Nephron progenitor cell (in vitro differentiated cells): ENCODE results near the gene ZNF618.
A peak's percentile ranks its signal among the peaks of the same experiment; 100 is the strongest.

Experiments used
- DNase-seq: peaks from one replicate; pipeline ENCODE4 v3.0.0; 2021
- H3K27ac Mint-ChIP-seq: 2 replicates; pipeline ENCODE4 v1.8.0; 2021; ENCODE audit warnings: mild to moderate bottlenecking, moderate library complexity, mixed read lengths
- H3K27me3 Mint-ChIP-seq: 2 replicates; pipeline ENCODE4 v1.8.0; 2021; ENCODE audit warnings: mild to moderate bottlenecking, low read depth, mixed read lengths; ENCODE audit not compliant: poor library complexity
- H3K36me3 Mint-ChIP-seq: 2 replicates; pipeline ENCODE4 v1.8.0; 2021; ENCODE audit warnings: low read depth, mixed read lengths
- H3K4me1 Mint-ChIP-seq: 2 replicates; pipeline ENCODE4 v1.8.0; 2021; ENCODE audit warnings: mixed read lengths
- H3K4me3 Mint-ChIP-seq: 2 replicates; pipeline ENCODE4 v1.8.0; 2021; ENCODE audit warnings: mild to moderate bottlenecking, moderate library complexity, mixed read lengths
- H3K9me3 Mint-ChIP-seq: 2 replicates; pipeline ENCODE4 v1.8.0; 2021; ENCODE audit warnings: mild to moderate bottlenecking, moderate library complexity, mixed read lengths
- CTCF ChIP-seq: fragments of 200-600 bp; sonication (generic); IDR thresholded peaks from 2 replicates; pipeline ENCODE4 v1.5.0; 2021; ENCODE audit warnings: antibody characterized with exemption

ZNF618 gene

DNA sequence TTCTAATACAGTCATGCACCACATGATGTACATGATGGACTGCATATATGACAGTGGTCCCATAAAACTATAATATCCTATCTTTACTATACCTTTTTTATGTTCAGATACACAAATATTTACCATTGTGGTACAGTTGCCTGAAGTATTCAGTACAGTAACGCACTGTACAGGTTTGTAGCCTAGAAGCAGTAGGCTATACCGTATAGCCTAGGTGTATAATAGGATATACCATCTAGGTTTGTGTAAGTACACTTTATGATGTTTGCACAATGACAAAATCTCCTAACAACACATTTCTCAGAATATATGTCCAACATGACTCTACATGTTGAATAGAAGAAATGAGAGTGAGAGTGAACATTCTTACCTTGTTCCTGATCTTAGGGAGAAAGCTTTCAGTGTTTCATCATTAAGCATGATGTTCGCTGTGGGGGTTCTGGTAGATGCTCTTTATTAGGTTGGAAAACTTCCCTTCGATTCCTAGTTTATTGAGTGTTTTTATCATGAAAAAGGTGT is 170.2 kb downstream of the ZNF618 start:
- TF ChIP-seq CTCF = no peak
- peaks cover 83% of the 10 kb centered on the region for H3K36me3 Mint-ChIP-seq
- H3K9me3 Mint-ChIP-seq = peaks cover 28% of the 10 kb centered on the region
- no peak overlapping the region for H3K4me3 Mint-ChIP-seq
- no peak overlapping the region for H3K27ac Mint-ChIP-seq
- no peaks in the 10 kb centered on the region for H3K4me1 Mint-ChIP-seq
- no peaks in the 10 kb centered on the region for H3K27me3 Mint-ChIP-seq
- no peak for DNase-seq

- no peak overlapping the region for H3K27ac Mint-ChIP-seq
- peaks cover 83% of the 10 kb centered on the region for H3K36me3 Mint-ChIP-seq
- no peak for DNase-seq
- H3K27me3 Mint-ChIP-seq = no peaks in the 10 kb centered on the region
- H3K9me3 Mint-ChIP-seq = peaks cover 23% of the 10 kb centered on the region
- no peak overlapping the region for H3K4me3 Mint-ChIP-seq
- TF ChIP-seq CTCF = no peak
- no peaks in the 10 kb centered on the region for H3K4me1 Mint-ChIP-seq
Measured at GRCh38 chr9:114046875-114047274, 170.8 kb downstream of the ZNF618 start.

DNA sequence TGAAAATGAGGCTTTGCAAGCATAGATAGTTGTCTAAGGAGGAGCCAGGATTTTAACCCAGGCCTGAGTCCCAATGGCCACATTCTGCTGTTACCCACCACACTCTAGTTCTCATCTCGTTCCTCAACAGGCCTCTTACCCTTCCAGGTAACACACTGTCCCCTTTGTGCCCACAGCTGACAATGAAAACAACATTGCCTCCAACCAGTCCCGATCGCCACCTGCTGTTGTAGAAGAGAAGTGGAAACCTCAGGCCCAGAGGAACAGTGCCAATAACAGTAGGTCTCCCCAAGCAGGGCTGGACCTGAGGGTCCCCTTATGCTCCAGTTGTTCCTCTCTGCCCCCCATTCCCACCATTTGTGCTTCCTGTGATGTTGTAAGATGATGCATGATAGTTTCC is 171.6 kb downstream of the ZNF618 start:
- peaks cover 18% of the 10 kb centered on the region for H3K9me3 Mint-ChIP-seq
- TF ChIP-seq CTCF = no peak
- no peaks in the 10 kb centered on the region for H3K27me3 Mint-ChIP-seq
- no peaks in the 10 kb centered on the region for H3K4me1 Mint-ChIP-seq
- no peak overlapping the region for H3K27ac Mint-ChIP-seq
- DNase-seq = no peak
- no peak overlapping the region for H3K4me3 Mint-ChIP-seq
- H3K36me3 Mint-ChIP-seq = peaks cover 82% of the 10 kb centered on the region

DNA sequence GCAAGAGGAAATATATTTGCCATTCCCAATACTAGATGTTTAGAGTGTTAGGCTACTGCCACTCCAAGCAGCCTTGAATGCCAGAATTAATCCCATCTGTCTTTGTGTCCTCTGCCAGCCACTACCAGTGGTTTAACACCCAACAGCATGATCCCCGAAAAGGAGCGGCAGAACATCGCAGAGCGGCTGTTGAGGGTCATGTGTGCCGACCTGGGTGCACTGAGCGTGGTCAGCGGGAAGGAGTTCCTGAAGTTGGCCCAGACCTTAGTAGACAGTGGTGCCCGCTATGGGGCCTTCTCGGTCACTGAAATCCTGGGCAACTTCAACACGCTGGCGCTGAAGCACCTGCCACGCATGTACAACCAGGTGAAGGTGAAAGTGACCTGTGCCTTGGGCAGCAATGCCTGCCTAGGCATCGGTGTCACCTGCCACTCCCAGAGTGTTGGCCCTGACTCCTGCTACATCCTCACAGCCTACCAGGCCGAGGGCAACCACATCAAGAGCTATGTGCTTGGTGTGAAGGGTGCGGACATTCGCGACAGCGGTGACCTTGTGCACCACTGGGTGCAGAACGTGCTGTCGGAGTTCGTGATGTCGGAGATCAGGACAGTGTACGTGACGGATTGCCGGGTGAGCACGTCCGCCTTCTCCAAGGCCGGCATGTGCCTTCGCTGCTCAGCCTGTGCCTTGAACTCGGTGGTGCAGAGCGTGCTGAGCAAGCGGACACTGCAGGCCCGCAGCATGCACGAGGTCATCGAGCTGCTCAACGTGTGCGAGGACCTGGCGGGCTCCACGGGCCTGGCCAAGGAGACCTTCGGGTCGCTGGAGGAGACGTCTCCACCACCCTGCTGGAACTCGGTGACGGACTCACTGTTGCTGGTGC is 172.7 kb downstream of the ZNF618 start:
- Mint-ChIP-seq H3K9me3 (peaks cover 7% of the 10 kb centered on the region), H3K4me1 (no peaks in the 10 kb centered on the region), H3K4me3 (no peak overlapping the region), H3K27ac (no peak overlapping the region), H3K27me3 (no peaks in the 10 kb centered on the region), H3K36me3 (peaks cover 81% of the 10 kb centered on the region)
- no peak for DNase-seq
- TF ChIP-seq CTCF = no peak

GRCh38 chr9:114049441-114050225 is 173.5 kb downstream of the ZNF618 start:
- no peaks in the 10 kb centered on the region for H3K9me3 Mint-ChIP-seq
- H3K4me1 Mint-ChIP-seq = peaks cover 6% of the 10 kb centered on the region
- no peaks in the 10 kb centered on the region for H3K27me3 Mint-ChIP-seq
- peaks cover 73% of the 10 kb centered on the region for H3K36me3 Mint-ChIP-seq
- H3K27ac Mint-ChIP-seq = peak overlapping the region; percentile 61
- no peak for TF ChIP-seq CTCF
- no peak for DNase-seq
- no peak overlapping the region for H3K4me3 Mint-ChIP-seq
